Natural killer cell (primary cell): Measurements from ENCODE around the gene ERBB4. TPM values are rescaled to one million over a fixed set of nuclear protein-coding genes. Genes with fewer than 3 reads are reported as not detected.

Source experiments
- ATAC-seq, 3 donors: fragments of 150-1000 bp in 2 of 3; fragments of 200-7000 bp in 1 of 3; cut with Tn5 transposase; 1 replicate in 1 of 3; 2 replicates in 2 of 3; pipeline ENCODE4 v1.10.0; 2021; ENCODE audit warnings: mild to moderate bottlenecking in 2 of 3, moderate library complexity in 2 of 3
- DNase-seq, 2 donors: peaks; one replicate each; pipeline versions ENCODE4 v3.0.0 to v3.0.0-alpha.2; 2013 to 2021; ENCODE audit warnings: mixed read lengths in 1 of 2
- H3K27ac ChIP-seq: one replicate; pipeline ENCODE4 v1.5.1; 2013; ENCODE audit warnings: mild to moderate bottlenecking, low read length
- H3K27me3 ChIP-seq: one replicate; pipeline ENCODE4 v1.6.1; 2013; ENCODE audit warnings: low read length; ENCODE audit not compliant: control insufficient read depth, insufficient read depth
- H3K36me3 ChIP-seq: one replicate; pipeline ENCODE4 v1.6.1; 2013; ENCODE audit warnings: low read length; ENCODE audit not compliant: control insufficient read depth, insufficient read depth
- H3K4me1 ChIP-seq: one replicate; pipeline ENCODE4 v1.6.1; 2013; ENCODE audit warnings: low read length; ENCODE audit not compliant: control insufficient read depth, insufficient read depth
- H3K4me3 ChIP-seq: one replicate; pipeline ENCODE4 v1.5.1; 2013; ENCODE audit warnings: low read length
- H3K9me3 ChIP-seq: one replicate; pipeline ENCODE4 v1.6.1; 2013; ENCODE audit warnings: low read length; ENCODE audit not compliant: control insufficient read depth, insufficient read depth
- H3K27ac Mint-ChIP-seq, 2 donors: one replicate each; pipeline ENCODE4 v1.8.0; 2022; ENCODE audit warnings: mild to moderate bottlenecking in 2 of 2, mixed read lengths in 2 of 2, moderate library complexity in 1 of 2
- H3K27me3 Mint-ChIP-seq, 2 donors: one replicate each; pipeline ENCODE4 v1.8.0; 2022; ENCODE audit warnings: low read depth in 2 of 2, mixed read lengths in 2 of 2
- H3K36me3 Mint-ChIP-seq: one replicate; pipeline ENCODE4 v1.8.0; 2022; ENCODE audit warnings: mixed read lengths
- H3K4me1 Mint-ChIP-seq, 2 donors: one replicate each; pipeline ENCODE4 v1.8.0; 2022; ENCODE audit warnings: mixed read lengths in 2 of 2
- H3K4me3 Mint-ChIP-seq: one replicate; pipeline ENCODE4 v1.8.0; 2022; ENCODE audit warnings: mild to moderate bottlenecking, moderate library complexity, mixed read lengths
- H3K9me3 Mint-ChIP-seq, 2 donors: one replicate each; pipeline ENCODE4 v1.8.0; 2022; ENCODE audit warnings: mixed read lengths in 2 of 2
- WGBS: methylation state at CpG from one replicate; pipeline ENCODE4 v1.1.7; 2013; ENCODE audit warnings: missing lambda C conversion rate; ENCODE audit not compliant: insufficient coverage; 5-methylcytosine and 5-hydroxymethylcytosine counted together
- intact Hi-C: fragments of 100-400 bp; cut with micrococcal nuclease; formaldehyde crosslinking; loops from one replicate; pipeline ENCODE4 v1.14.2; 2022
- total RNA-seq, 4 donors: library from RNA; stranded (reverse); fragments of 120-200 nt in 1 of 4; gene quantifications; one replicate each; pipeline versions ENCODE4 v1.2.3 to v1.2.4, GENCODE V29; 2013 to 2022
- TF ChIP-seq, protein P1 (sequence below): fragments of 200-600 bp; IDR thresholded peaks from one replicate; pipeline ENCODE4 v1.8.0; 2022; ENCODE audit warnings: antibody characterized with exemption

Gene ERBB4
- total RNA-seq, 3 donors from 2014 or later (not counting 1 experiment from before 2014, with no cell fraction given): 0.08 TPM; not detected in 2

DNA sequence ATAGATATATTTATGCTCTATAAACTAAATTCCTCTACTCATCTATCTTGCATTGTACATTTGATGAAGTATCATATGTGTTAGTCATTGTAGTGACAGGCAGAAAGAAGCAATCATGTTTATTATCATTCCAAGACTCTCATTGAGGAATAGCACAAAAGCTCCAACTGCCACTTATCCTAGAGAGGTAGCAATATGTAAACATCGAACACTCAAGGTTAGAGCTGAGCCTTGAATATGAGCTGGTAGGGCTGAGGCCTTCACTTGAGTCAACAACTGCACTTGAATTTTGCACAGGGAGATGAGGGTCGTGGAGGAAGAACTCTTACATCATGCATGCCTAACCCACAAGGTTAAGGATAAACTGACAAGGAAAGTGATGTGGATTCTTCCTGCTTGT is 1081.3 kb downstream of the ERBB4 start:
- H3K9me3 ChIP-seq: no peaks in the 10 kb centered on the region
- H3K36me3 ChIP-seq: no peaks in the 10 kb centered on the region
- Mint-ChIP-seq H3K27ac (no peak overlapping the region), H3K27me3 (no peaks in the 10 kb centered on the region), H3K4me3 (no peak overlapping the region), H3K4me1 (no peaks in the 10 kb centered on the region), H3K36me3 (no peaks in the 10 kb centered on the region), H3K9me3 (peaks cover 0 to 5% of the 10 kb centered on the region in 2 donors)
- DNase-seq (no peak), ATAC-seq (no peak)
- H3K4me3 ChIP-seq: no peak overlapping the region
- TF ChIP-seq, protein P1, sequence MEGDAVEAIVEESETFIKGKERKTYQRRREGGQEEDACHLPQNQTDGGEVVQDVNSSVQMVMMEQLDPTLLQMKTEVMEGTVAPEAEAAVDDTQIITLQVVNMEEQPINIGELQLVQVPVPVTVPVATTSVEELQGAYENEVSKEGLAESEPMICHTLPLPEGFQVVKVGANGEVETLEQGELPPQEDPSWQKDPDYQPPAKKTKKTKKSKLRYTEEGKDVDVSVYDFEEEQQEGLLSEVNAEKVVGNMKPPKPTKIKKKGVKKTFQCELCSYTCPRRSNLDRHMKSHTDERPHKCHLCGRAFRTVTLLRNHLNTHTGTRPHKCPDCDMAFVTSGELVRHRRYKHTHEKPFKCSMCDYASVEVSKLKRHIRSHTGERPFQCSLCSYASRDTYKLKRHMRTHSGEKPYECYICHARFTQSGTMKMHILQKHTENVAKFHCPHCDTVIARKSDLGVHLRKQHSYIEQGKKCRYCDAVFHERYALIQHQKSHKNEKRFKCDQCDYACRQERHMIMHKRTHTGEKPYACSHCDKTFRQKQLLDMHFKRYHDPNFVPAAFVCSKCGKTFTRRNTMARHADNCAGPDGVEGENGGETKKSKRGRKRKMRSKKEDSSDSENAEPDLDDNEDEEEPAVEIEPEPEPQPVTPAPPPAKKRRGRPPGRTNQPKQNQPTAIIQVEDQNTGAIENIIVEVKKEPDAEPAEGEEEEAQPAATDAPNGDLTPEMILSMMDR: no peak
- no peaks in the 10 kb centered on the region for H3K27me3 ChIP-seq
- H3K4me1 ChIP-seq: no peaks in the 10 kb centered on the region
- intact Hi-C loops: no loop called here
- H3K27ac ChIP-seq: no peak overlapping the region
- WGBS: 70% methylated on average over 2 of the region's 2 CpGs

DNA sequence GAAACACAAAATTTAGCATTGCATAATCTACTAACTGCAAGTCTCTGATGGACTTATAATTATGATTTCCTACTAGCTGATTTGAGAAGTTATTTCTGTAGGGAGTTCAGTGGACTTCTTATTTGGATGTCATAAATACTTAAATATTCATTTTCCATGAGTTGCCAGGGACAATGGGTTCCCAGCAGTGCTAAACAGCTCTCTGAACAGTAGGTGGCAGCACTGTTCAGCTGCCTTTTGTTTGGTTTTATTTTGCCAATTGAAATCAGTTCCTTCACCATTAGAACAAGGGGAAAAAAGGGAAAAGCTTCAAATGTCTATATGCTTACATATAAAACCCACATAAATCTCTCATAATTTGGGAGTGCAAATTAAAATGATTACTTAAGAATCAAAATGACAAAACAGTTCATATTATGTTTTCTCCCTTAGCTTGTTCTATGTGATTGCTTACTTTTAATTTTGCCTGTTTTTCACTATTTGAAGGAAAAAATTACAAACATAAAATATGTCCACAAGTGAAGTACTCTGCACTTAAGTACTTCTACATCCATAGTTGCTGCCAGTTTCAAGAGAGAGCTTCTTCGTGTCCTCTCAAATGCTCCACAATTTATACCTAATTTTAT is 1083.3 kb downstream of the ERBB4 start:
- intact Hi-C loops: no loop called here
- DNase-seq (peak in 1 of 2 donors; percentile 31), ATAC-seq (no peak)
- Histone ChIP-seq H3K36me3 (no peaks in the 10 kb centered on the region), H3K27me3 (no peaks in the 10 kb centered on the region), H3K4me3 (no peak overlapping the region), H3K27ac (no peak overlapping the region), H3K9me3 (no peaks in the 10 kb centered on the region), H3K4me1 (no peaks in the 10 kb centered on the region)
- no peaks in the 10 kb centered on the region for H3K36me3 Mint-ChIP-seq
- H3K27me3 Mint-ChIP-seq: no peaks in the 10 kb centered on the region
- no peak overlapping the region for H3K27ac Mint-ChIP-seq
- no peak overlapping the region for H3K4me3 Mint-ChIP-seq
- WGBS: 100% methylated on average over 1 of the region's 1 CpG
- peaks cover 0 to 6% of the 10 kb centered on the region in 2 donors for H3K9me3 Mint-ChIP-seq
- H3K4me1 Mint-ChIP-seq: no peaks in the 10 kb centered on the region
- TF ChIP-seq, protein P1: peak; percentile 40

DNA sequence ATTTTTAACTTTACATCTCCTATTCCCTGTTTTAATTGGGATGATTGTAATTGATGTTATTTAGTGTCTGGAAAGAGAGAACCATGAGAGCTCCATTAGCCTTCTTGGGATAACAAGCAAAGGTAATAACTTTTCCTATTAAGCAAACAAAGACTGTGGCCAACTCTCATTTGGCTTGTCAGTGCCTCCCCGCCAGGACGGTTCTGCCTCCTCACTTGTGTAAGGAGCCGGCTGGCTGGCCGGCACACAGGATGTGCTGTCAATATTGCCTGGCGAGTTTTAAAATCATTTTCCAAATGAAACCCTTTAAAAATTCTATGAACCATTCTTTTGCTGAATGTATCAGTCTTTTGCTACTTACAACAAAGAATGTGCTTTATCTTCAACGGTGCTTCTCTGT is 1083.9 kb downstream of the ERBB4 start:
- Mint-ChIP-seq H3K27me3 (no peaks in the 10 kb centered on the region), H3K4me3 (no peak overlapping the region), H3K4me1 (no peaks in the 10 kb centered on the region), H3K9me3 (peaks cover 0 to 9% of the 10 kb centered on the region in 2 donors), H3K27ac (no peak overlapping the region), H3K36me3 (no peaks in the 10 kb centered on the region)
- H3K27me3 ChIP-seq: no peaks in the 10 kb centered on the region
- intact Hi-C loops: no loop called here
- ATAC-seq (no peak), DNase-seq (no peak)
- no peak overlapping the region for H3K27ac ChIP-seq
- H3K4me3 ChIP-seq: no peak overlapping the region
- H3K4me1 ChIP-seq: no peaks in the 10 kb centered on the region
- H3K36me3 ChIP-seq: no peaks in the 10 kb centered on the region
- 78% methylated on average over 6 of the region's 6 CpGs for WGBS
- H3K9me3 ChIP-seq: no peaks in the 10 kb centered on the region
- TF ChIP-seq, protein P1: no peak

DNA sequence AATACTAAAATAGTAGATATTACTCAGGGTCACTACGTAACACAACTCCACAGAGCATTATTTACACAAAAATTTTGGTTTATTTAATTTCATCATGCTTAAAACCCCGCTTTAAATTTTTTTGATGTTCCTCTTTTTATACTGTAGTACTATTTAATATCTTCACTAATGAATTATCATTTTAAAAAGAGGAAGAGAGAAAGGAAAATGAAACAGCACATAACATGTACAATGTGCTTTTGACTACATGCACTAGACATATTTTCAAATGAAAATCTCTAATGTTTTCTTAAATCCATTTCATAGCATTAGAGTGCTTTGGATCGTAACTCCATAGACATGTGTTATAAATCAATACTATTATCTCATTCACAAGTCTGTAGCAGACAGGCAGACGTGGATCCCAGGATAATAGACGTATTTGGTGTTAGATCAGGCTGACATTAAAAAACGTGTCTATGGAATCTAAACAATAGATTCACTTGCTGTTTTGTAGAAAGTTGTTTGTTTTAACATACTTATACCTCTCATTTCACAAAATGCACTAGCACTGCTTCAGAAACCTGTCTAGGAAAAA is 1085.2 kb downstream of the ERBB4 start:
- H3K4me3 ChIP-seq: no peak overlapping the region
- Mint-ChIP-seq H3K27me3 (no peaks in the 10 kb centered on the region), H3K36me3 (no peaks in the 10 kb centered on the region), H3K9me3 (peaks cover 0 to 7% of the 10 kb centered on the region in 2 donors), H3K4me1 (no peaks in the 10 kb centered on the region), H3K4me3 (no peak overlapping the region), H3K27ac (no peak overlapping the region)
- DNase-seq: no peak
- H3K27me3 ChIP-seq: no peaks in the 10 kb centered on the region
- H3K9me3 ChIP-seq: no peaks in the 10 kb centered on the region
- TF ChIP-seq, protein P1: no peak
- H3K27ac ChIP-seq: no peak overlapping the region
- intact Hi-C loops: no loop called here
- H3K4me1 ChIP-seq: no peaks in the 10 kb centered on the region
- ATAC-seq: no peak
- H3K36me3 ChIP-seq: no peaks in the 10 kb centered on the region
- 60% methylated on average over 2 of the region's 6 CpGs for WGBS
